GM21367 (cell line): ENCODE measurements around the gene HDGFL2.
"Not testable (repeated sequence)": the region's sequence is repeated elsewhere in the genome, so short reads cannot be mapped to it uniquely, and the experiment has no call there.

Source experiments
- ATAC-seq: cut with Tn5 transposase; IDR thresholded peaks from one replicate; pipeline ENCODE4 v1.9.1; 2021; ENCODE audit not compliant: unreplicated experiment

The HDGFL2 gene

GRCh38 chr19:4529924-4530522 is 57.9 kb downstream of the HDGFL2 start:
- ATAC-seq: no peak

GRCh38 chr19:4531562-4532165 is 59.6 kb downstream of the HDGFL2 start:
- ATAC-seq: no peak

GRCh38 chr19:4533334-4533733 is 61.2 kb downstream of the HDGFL2 start:
- no peak for ATAC-seq

DNA sequence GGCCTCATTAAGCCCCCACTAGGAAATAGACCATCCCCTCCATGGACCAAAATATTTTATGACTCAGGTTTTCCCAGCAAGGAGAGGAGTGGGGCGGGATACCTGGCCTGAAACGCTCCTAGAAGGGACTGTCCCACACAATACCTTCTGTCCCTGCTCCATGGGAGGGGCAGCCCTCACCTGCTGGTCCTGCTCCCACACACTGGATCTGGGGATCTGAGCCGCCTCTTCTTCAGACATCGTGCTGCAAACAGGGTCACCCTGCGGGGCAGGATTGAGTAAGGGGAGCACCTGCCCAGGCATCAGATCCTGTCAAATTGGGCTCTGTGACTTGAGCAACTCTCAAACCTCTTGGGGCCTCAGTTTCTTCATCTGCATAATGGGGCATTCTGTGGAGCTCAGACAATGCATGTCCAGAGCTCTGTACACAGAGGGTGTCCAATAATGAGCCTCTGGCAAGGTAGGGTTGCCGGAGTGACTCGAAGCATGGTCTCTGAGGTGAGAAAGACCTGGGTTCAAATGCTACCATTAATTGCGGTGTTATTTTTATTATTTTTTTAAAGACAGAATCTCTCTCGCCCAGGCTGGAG is 61.8 kb downstream of the HDGFL2 start:
- ATAC-seq: no peak

GRCh38 chr19:4534836-4535658 is 63.0 kb downstream of the HDGFL2 start, which contains the start of gene PLIN5:
Gene PLIN5 (minus strand): TSS chr19:4535224. CDS start chr19:4534074, 1,150 bp downstream.
- ATAC-seq: no peak

- ATAC-seq: no peak
Observed at GRCh38 chr19:4536798-4537197, 64.7 kb downstream of the HDGFL2 start.

DNA sequence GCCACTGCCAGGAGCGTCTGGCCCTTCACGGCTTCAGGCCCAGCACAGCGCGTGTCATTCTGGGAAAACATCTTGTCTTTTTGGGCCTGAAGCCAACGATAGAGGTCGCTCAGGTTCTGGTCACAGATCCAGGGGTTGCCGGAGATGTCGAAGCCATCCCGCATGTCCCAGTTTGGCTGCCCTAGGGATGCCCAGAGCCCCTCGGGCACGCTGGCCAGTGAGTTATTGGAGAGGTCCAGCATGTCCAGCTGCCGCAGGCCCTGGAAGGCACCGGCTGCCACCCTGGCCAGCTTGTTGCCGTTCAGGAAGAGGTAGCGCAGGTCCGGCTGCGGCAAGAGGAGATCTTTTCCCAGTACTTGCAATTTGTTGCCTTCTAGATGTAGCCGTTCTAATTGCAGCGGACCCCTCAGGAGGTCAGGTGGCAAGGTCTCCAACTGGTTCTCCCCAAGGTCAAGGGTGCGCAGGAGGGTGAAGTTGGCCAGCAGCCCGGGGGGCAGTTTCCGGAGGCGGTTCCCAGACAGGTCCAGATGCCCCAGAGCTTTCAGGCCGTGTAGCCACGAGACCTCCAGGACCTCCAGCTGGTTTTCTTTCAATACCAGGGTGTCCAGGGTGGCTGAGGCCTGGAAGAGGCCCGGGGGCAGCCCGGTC is 66.0 kb downstream of the HDGFL2 start:
- no peak for ATAC-seq

- ATAC-seq: no peak
Observed at GRCh38 chr19:4538601-4538954, 66.5 kb downstream of the HDGFL2 start.

- ATAC-seq: no peak
Observed at GRCh38 chr19:4539169-4539692, 67.1 kb downstream of the HDGFL2 start.

DNA sequence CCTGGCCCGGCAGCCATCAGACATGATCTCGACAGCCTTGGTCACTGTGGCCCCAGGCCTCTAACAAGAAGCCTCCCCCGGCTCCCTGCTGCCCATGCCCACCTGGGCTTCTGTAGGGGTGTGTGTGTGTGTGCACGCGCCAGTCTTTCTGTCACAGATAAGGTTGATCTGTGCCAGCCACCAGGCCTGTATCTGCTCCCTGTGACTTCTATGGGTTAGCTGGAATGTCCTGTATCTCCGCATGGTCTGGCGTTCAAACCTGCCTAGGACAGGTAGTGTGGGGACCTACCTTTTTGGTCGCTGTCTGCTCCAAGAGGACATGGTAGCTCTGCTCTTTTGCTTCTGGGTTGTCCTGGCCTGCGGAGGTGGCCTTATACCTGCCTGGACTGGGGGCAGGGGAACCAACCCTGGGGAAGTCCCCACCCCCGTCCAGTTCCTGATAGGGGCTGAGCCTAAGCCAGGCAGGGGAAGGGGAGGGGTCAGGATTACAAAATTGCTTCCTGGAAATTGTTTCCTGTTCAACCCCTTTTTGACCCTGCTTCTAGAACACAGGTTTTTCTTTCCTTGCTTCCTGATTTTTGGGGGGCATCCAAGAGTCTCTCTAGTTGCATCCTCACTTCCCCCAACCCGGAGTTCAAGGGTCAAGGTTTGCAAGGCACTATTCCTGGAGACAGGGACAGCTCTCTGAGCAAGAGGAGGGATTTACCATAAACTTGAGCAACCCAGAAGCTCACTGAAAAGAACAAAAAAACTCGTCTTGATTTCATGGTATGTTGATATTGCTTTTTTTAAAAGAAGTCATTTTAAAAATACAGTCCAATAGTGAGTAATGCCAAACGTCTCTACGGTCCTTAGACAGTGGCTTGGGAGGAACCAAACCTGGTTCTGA is 67.8 kb downstream of the HDGFL2 start, which contains the start of gene LRG1:
TSS of gene LRG1 (minus strand) at position 344 of the 889 bp plus-strand sequence. CDS start at position 321, 23 bp downstream.
- ATAC-seq: no peak

DNA sequence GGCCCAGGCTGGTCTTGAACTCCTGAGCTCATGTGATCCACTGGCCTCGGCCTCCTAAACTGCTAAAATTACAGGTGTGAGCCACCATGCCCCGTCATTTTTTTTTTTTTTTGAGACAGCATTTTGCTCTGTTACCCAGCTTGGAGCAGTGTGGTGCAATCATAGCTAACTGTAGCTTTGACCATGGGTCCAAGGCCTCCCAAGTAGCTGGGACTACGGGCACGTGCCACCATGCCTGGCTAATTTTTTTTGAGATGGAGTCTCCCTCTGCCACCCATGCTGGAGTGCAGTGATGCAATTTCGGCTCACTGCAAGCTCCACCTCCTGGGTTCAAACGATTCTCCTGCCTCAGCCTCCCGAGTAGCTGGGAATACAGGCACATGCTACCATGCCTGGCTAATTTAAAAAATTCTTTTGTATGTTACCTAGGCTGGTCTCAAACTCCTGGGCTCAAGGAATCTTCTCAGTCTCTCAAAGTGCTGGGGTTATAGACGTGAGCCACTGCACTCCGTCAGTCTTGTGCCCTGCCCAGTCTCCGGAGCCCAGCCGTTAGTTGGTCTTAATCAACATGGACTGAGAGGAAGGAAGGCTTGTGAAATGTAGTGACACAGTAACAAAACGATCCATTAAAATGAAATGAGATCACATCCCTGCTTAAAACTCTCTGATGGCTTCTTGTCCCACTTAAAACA is 69.2 kb downstream of the HDGFL2 start:
- ATAC-seq: no peak

GRCh38 chr19:4541806-4542145 is 69.7 kb downstream of the HDGFL2 start:
- ATAC-seq: not testable (repeated sequence)

- ATAC-seq: no peak
Observed at GRCh38 chr19:4542896-4543841, 71.1 kb downstream of the HDGFL2 start.

- no peak for ATAC-seq
Observed at GRCh38 chr19:4543842-4544647, 71.9 kb downstream of the HDGFL2 start.

- no peak for ATAC-seq
Observed at GRCh38 chr19:4547303-4548237, 75.5 kb downstream of the HDGFL2 start.

- ATAC-seq: no peak
Observed at GRCh38 chr19:4548238-4548584, 76.1 kb downstream of the HDGFL2 start.
